ENCODE results near the gene PARP4.

GRCh38 chr13:24460256-24460655 is 52.3 kb downstream of the PARP4 start:
- no peak for TF ChIP-seq CTCF (IDR thresholded peaks at IDR 0.05)
- TF ChIP-seq POLR2AphosphoS5 (IDR thresholded peaks at IDR 0.05) = no peak
- no peak for TF ChIP-seq POLR2A (IDR thresholded peaks at IDR 0.05; ENCODE audit: low read depth)

Data from esophagus muscularis mucosa (tissue), 3 donors.